IMR-90 (cell line): ENCODE measurements around the gene ZNF396. TPM values are rescaled to one million over a fixed set of nuclear protein-coding genes. Genes with fewer than 3 reads are reported as not detected.

Experiments used
- ATAC-seq: fragments of 200-7000 bp; cut with Tn5 transposase; 2 replicates; pipeline ENCODE4 v1.9.1; 2020; ENCODE audit warnings: low read depth, mild to moderate bottlenecking, moderate library complexity
- BruUV-seq: library from RNA; stranded (reverse); fragments of 400-500 nt; replicated peaks from 2 replicates; lab custom pipeline; 2021; lab: Mats Ljungman, UMichigan
- CTCF ChIA-PET: fragments of 300-600 bp; formaldehyde crosslinking; extraction: SDS; loops from one replicate; lab custom pipeline; 2021; ENCODE audit warnings: antibody characterized with exemption; lab: Yijun Ruan, JAX
- POLR2A ChIA-PET: fragments of 300-600 bp; sonication (Branson Sonifier 250); formaldehyde crosslinking; loops from one replicate; lab custom pipeline; 2022; ENCODE audit warnings: antibody characterized with exemption; ENCODE audit not compliant: unreplicated experiment; lab: Charles Lee
- DNase-seq: peaks from one replicate; pipeline ENCODE4 v3.0.0; 2013
- H2AFZ ChIP-seq: replicated peaks from 2 replicates; pipeline ENCODE3; 2013; ENCODE audit warnings: low read length, mild to moderate bottlenecking; ENCODE audit not compliant: poor library complexity
- H2AK5ac ChIP-seq: 2 replicates; pipeline ENCODE4 v1.6.1; 2013; ENCODE audit warnings: low read depth, low read length, inconsistent platforms
- H2AK9ac ChIP-seq: replicated peaks from 2 replicates; pipeline ENCODE3; 2013; ENCODE audit warnings: mild to moderate bottlenecking, low read depth, low read length, moderate library complexity; ENCODE audit not compliant: poor library complexity
- H2BK120ac ChIP-seq: 2 replicates; pipeline ENCODE4 v1.6.1; 2013; ENCODE audit warnings: low read depth, low read length, inconsistent platforms
- H2BK15ac ChIP-seq: 3 replicates; pipeline ENCODE4 v1.6.1; 2013; ENCODE audit warnings: low read depth, low read length, inconsistent platforms
- H2BK20ac ChIP-seq: 2 replicates; pipeline ENCODE4 v1.6.1; 2013; ENCODE audit warnings: low read depth, mild to moderate bottlenecking, inconsistent platforms, low read length, moderate library complexity
- H2BK5ac ChIP-seq: 2 replicates; pipeline ENCODE4 v1.6.1; 2013; ENCODE audit warnings: mild to moderate bottlenecking, low read depth, low read length, inconsistent platforms; ENCODE audit not compliant: poor library complexity, severe bottlenecking
- H3K14ac ChIP-seq: replicated peaks from 2 replicates; pipeline ENCODE4 v1.6.1; 2013; ENCODE audit warnings: low read depth, low read length, inconsistent platforms
- H3K18ac ChIP-seq: 2 replicates; pipeline ENCODE4 v1.6.1; 2013; ENCODE audit warnings: low read depth, low read length, control low read depth
- H3K23ac ChIP-seq: 2 replicates; pipeline ENCODE4 v1.6.1; 2013; ENCODE audit warnings: low read depth, low read length, inconsistent platforms
- H3K27ac ChIP-seq: 2 replicates; pipeline ENCODE4 v1.5.1; 2013; ENCODE audit warnings: mild to moderate bottlenecking, control low read depth, low read length; ENCODE audit not compliant: insufficient read depth
- H3K27me3 ChIP-seq: 2 replicates; pipeline ENCODE4 v1.6.1; 2013; ENCODE audit warnings: low read length; ENCODE audit not compliant: control insufficient read depth, insufficient read depth
- H3K36me3 ChIP-seq: 2 replicates; pipeline ENCODE4 v1.6.1; 2013; ENCODE audit warnings: low read length, mixed read lengths; ENCODE audit not compliant: control insufficient read depth, insufficient read depth
- H3K4ac ChIP-seq: 2 replicates; pipeline ENCODE4 v1.6.1; 2013; ENCODE audit warnings: low read depth, low read length, inconsistent platforms
- H3K4me1 ChIP-seq: 2 replicates; pipeline ENCODE4 v1.6.1; 2013; ENCODE audit warnings: low read length, mixed read lengths; ENCODE audit not compliant: control insufficient read depth, insufficient read depth
- H3K4me2 ChIP-seq: 2 replicates; pipeline ENCODE4 v1.6.1; 2013; ENCODE audit warnings: low read depth, mild to moderate bottlenecking, control low read depth, low read length, moderate library complexity
- H3K4me3 ChIP-seq: 2 replicates; pipeline ENCODE4 v1.5.1; 2013; ENCODE audit warnings: low read depth, mild to moderate bottlenecking, control low read depth, low read length, moderate library complexity; ENCODE audit not compliant: insufficient read depth
- H3K56ac ChIP-seq: 2 replicates; pipeline ENCODE4 v1.6.1; 2013; ENCODE audit warnings: low read length, inconsistent platforms; ENCODE audit not compliant: insufficient read depth; ENCODE audit errors: extremely low read depth
- H3K79me1 ChIP-seq, 2 experiments: 2 replicates each; pipeline ENCODE4 v1.6.1; 2013; ENCODE audit warnings: low read length in 2 of 2, inconsistent platforms in 1 of 2, low read depth in 1 of 2
- H3K9ac ChIP-seq: 2 replicates; pipeline ENCODE4 v1.6.1; 2013; ENCODE audit warnings: low read depth, low read length, control low read depth
- H3K9me1 ChIP-seq: 2 replicates; pipeline ENCODE4 v1.6.1; 2013; ENCODE audit warnings: low read length, inconsistent platforms; ENCODE audit not compliant: insufficient read depth
- H3K9me3 ChIP-seq: 2 replicates; pipeline ENCODE4 v1.6.1; 2013; ENCODE audit warnings: low read length; ENCODE audit not compliant: control insufficient read depth, insufficient read depth
- H4K20me1 ChIP-seq: 2 replicates; pipeline ENCODE4 v1.6.1; 2013; ENCODE audit warnings: low read length, inconsistent platforms; ENCODE audit not compliant: insufficient read depth
- H4K5ac ChIP-seq: 2 replicates; pipeline ENCODE4 v1.6.1; 2013; ENCODE audit warnings: mild to moderate bottlenecking, low read depth, low read length, control low read depth
- H4K8ac ChIP-seq, 2 experiments: 2 replicates each; pipeline ENCODE4 v1.6.1; 2013; ENCODE audit warnings: low read depth in 2 of 2, low read length in 2 of 2, control low read depth in 1 of 2, inconsistent platforms in 1 of 2
- H4K91ac ChIP-seq: 2 replicates; pipeline ENCODE4 v1.6.1; 2013; ENCODE audit warnings: low read depth, low read length, inconsistent platforms; ENCODE audit not compliant: insufficient read depth
- FOS ChIP-seq: fragments of 150-350 bp; IDR thresholded peaks from 2 replicates; pipeline ENCODE4 v1.6.1; 2016; ENCODE audit warnings: low read depth, low read length
- RCOR1 ChIP-seq: IDR thresholded peaks from 2 replicates; pipeline ENCODE4 v1.6.1; 2012; ENCODE audit warnings: mild to moderate bottlenecking, low read length, improper control_type of control experiment; ENCODE audit not compliant: insufficient replicate concordance
- WGBS, 2 experiments: methylation state at CpG; one replicate each; pipeline versions ENCODE4 v1.1.5 to v1.1.7; 2013; ENCODE audit warnings: missing lambda C conversion rate in 2 of 2; ENCODE audit not compliant: insufficient read length in 1 of 2; ENCODE audit errors: extremely low coverage in 2 of 2; 5-methylcytosine and 5-hydroxymethylcytosine counted together
- dilution Hi-C: fragments of 300-500 bp; cut with HindIII; formaldehyde crosslinking; loops from one replicate; pipeline ENCODE4 v1.14.3; 2018; ENCODE audit warnings: low sequenced_read_pairs; ENCODE audit not compliant: unreplicated experiment
- in situ Hi-C: fragments of 300-500 bp; cut with MboI; formaldehyde crosslinking; loops from 3 replicates; pipeline ENCODE4 v1.14.3; 2019; ENCODE audit warnings: low sequenced_read_pairs, inconsistent platforms, mixed read lengths
- intact Hi-C: fragments of 100-400 bp; cut with micrococcal nuclease; formaldehyde crosslinking; loops from 2 replicates; pipeline ENCODE4 v1.10.0; 2022
- polyA plus RNA-seq, 3 experiments: library from polyadenylated mRNA; depleted of rRNA; stranded (reverse); fragments of >200 nt; gene quantifications; 2 replicates each; pipeline ENCODE4 v1.2.3, GENCODE V29; 2012; ENCODE audit warnings: low replicate concordance in 1 of 3
- total RNA-seq: library from RNA; depleted of rRNA; stranded (reverse); fragments of >200 nt; gene quantifications from 2 replicates; pipeline ENCODE4 v1.2.3, GENCODE V29; 2012
- TF ChIP-seq, protein P1 (sequence below): fragments of 150-350 bp; IDR thresholded peaks from 2 replicates; pipeline ENCODE4 v1.6.1; 2016; ENCODE audit warnings: low read depth, mild to moderate bottlenecking, low read length, moderate library complexity, borderline replicate concordance

The ZNF396 gene
- total and polyA plus RNA-seq, 2 of the 4 experiments (the other 2 are of a cell fraction) = 0.26 to 0.54 TPM

DNA sequence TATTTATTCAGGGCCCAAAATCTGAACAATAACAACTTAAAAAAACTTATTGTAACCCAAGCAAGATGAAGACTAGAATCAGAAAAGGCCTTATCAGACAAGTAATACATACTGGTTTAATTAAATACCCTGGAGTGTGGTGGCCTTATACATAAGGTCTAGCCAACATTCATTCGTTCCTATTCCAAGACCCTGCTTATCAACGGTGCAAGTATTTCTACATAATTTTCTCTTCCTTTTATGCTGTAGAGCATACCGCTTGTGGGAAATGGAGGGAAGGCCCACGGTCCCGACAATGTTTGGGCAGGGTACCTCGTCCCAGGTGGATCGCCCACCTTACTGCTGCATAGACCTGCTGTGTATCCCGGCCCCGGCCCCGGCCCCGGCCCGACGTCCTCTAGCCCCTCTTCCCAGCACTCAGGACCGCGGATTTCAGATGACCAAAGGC, 33.6 kb downstream of the ZNF396 start:
- no peak overlapping the region for H4K8ac ChIP-seq
- H2AFZ ChIP-seq = peak overlapping the region; percentile 97
- no peaks in the 10 kb centered on the region for H3K27me3 ChIP-seq
- TF ChIP-seq, protein P1, sequence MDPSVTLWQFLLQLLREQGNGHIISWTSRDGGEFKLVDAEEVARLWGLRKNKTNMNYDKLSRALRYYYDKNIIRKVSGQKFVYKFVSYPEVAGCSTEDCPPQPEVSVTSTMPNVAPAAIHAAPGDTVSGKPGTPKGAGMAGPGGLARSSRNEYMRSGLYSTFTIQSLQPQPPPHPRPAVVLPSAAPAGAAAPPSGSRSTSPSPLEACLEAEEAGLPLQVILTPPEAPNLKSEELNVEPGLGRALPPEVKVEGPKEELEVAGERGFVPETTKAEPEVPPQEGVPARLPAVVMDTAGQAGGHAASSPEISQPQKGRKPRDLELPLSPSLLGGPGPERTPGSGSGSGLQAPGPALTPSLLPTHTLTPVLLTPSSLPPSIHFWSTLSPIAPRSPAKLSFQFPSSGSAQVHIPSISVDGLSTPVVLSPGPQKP = no peak
- TF ChIP-seq RCOR1 = no peak
- no peak for TF ChIP-seq FOS
- peak overlapping the region; percentile 95 for H3K4me2 ChIP-seq
- peaks cover 48% of the 10 kb centered on the region for H4K20me1 ChIP-seq
- dilution Hi-C loops = no loop called here
- BruUV-seq = no TSS peak
- POLR2A ChIA-PET = interaction anchor here (0.6 kb wide), 1 partner anchor 388 kb away, joined by 11 read pairs; no protein-coding TSS in a partner anchor
- 0 out of 2 replicates have a peak overlapping the region, but pooled peaks have one; percentile 9 for H3K4ac ChIP-seq
- intact Hi-C loops = no loop called here
- peak overlapping the region; percentile 72 for H3K9ac ChIP-seq
- peak overlapping the region; percentile 71; the same call in 1 of the 2 replicates for H2AK5ac ChIP-seq
- DNase-seq = no peak
- CTCF ChIA-PET = no interaction called here
- H3K23ac ChIP-seq = no peak overlapping the region
- peaks cover 2% of the 10 kb centered on the region; the same call in 1 of the 2 replicates for H3K4me1 ChIP-seq
- peaks cover 13% of the 10 kb centered on the region for H3K9me1 ChIP-seq
- H3K4me3 ChIP-seq = peak overlapping the region; percentile 66
- 0% methylated on average over 1 of the region's 15 CpGs; no CpG with 5 or more reads in 1 of the 2 experiments for WGBS, 2 experiments
- H3K79me1 ChIP-seq = peaks cover 13 to 41% of the 10 kb centered on the region in 2 experiments
- no peak overlapping the region for H2BK20ac ChIP-seq
- H2BK15ac ChIP-seq = no peak overlapping the region
- H4K91ac ChIP-seq = no peak overlapping the region; the same call in 1 of the 2 replicates
- no peak overlapping the region for H4K5ac ChIP-seq
- H3K9me3 ChIP-seq = no peaks in the 10 kb centered on the region
- no peak overlapping the region for H3K56ac ChIP-seq
- peaks cover 17% of the 10 kb centered on the region for H3K36me3 ChIP-seq
- H2AK9ac ChIP-seq = peak overlapping the region; percentile 95
- ATAC-seq = no peak
- peak overlapping the region; percentile 54 for H3K27ac ChIP-seq
- no peak overlapping the region for H2BK5ac ChIP-seq
- H2BK120ac ChIP-seq = no peak overlapping the region
- H3K14ac ChIP-seq = peak overlapping the region; percentile 61
- no peak overlapping the region for H3K18ac ChIP-seq
- in situ Hi-C loops = loop anchor here (5.0 kb wide), 1 partner anchor 101 kb away; the partner anchor contains the start of gene ZNF397
